IPS-15b (cell line): ENCODE measurements around the gene MALRD1.

Experiments
- H3K27me3 ChIP-seq: one replicate; pipeline ENCODE4 v1.6.1; 2013; ENCODE audit warnings: low read length; ENCODE audit not compliant: control insufficient read depth, insufficient read depth
- H3K36me3 ChIP-seq: one replicate; pipeline ENCODE4 v1.6.1; 2013; ENCODE audit warnings: low read length; ENCODE audit not compliant: control insufficient read depth, insufficient read depth
- H3K4me1 ChIP-seq: one replicate; pipeline ENCODE4 v1.6.1; 2013; ENCODE audit warnings: mild to moderate bottlenecking, low read length; ENCODE audit not compliant: control insufficient read depth, insufficient read depth
- H3K4me3 ChIP-seq: one replicate; pipeline ENCODE4 v1.5.1; 2013; ENCODE audit warnings: low read depth, low read length
- H3K9ac ChIP-seq: one replicate; pipeline ENCODE4 v1.6.1; 2013; ENCODE audit warnings: low read depth, mild to moderate bottlenecking, low read length
- H3K9me3 ChIP-seq: one replicate; pipeline ENCODE4 v1.6.1; 2013; ENCODE audit warnings: mild to moderate bottlenecking, low read length; ENCODE audit not compliant: control insufficient read depth, insufficient read depth

Gene MALRD1

GRCh38 chr10:19659920-19660655 is 611.5 kb downstream of the MALRD1 start:
- H3K9me3 ChIP-seq, result no peaks in the 10 kb centered on the region
- no peaks in the 10 kb centered on the region for H3K36me3 ChIP-seq
- H3K4me3 ChIP-seq, result no peak overlapping the region
- H3K4me1 ChIP-seq, result no peaks in the 10 kb centered on the region
- no peaks in the 10 kb centered on the region for H3K27me3 ChIP-seq
- H3K9ac ChIP-seq, result no peak overlapping the region

GRCh38 chr10:19663344-19663743 is 614.7 kb downstream of the MALRD1 start:
- Histone ChIP-seq H3K9ac (no peak overlapping the region), H3K4me1 (no peaks in the 10 kb centered on the region), H3K4me3 (no peak overlapping the region), H3K9me3 (no peaks in the 10 kb centered on the region), H3K36me3 (no peaks in the 10 kb centered on the region), H3K27me3 (no peaks in the 10 kb centered on the region)

GRCh38 chr10:19668116-19668515 is 619.5 kb downstream of the MALRD1 start:
- Histone ChIP-seq H3K4me1 (no peaks in the 10 kb centered on the region), H3K9ac (no peak overlapping the region), H3K4me3 (no peak overlapping the region), H3K36me3 (no peaks in the 10 kb centered on the region), H3K9me3 (no peaks in the 10 kb centered on the region), H3K27me3 (no peaks in the 10 kb centered on the region)

- Histone ChIP-seq H3K9ac (no peak overlapping the region), H3K4me3 (no peak overlapping the region), H3K27me3 (no peaks in the 10 kb centered on the region), H3K9me3 (no peaks in the 10 kb centered on the region), H3K36me3 (no peaks in the 10 kb centered on the region), H3K4me1 (no peaks in the 10 kb centered on the region)
Observed at GRCh38 chr10:19676063-19676462, 627.5 kb downstream of the MALRD1 start.

GRCh38 chr10:19683356-19683755 is 634.8 kb downstream of the MALRD1 start:
- Histone ChIP-seq H3K4me3 (no peak overlapping the region), H3K9ac (no peak overlapping the region), H3K4me1 (no peaks in the 10 kb centered on the region), H3K36me3 (no peaks in the 10 kb centered on the region), H3K27me3 (no peaks in the 10 kb centered on the region), H3K9me3 (no peaks in the 10 kb centered on the region)

- Histone ChIP-seq H3K4me3 (no peak overlapping the region), H3K9ac (no peak overlapping the region), H3K4me1 (no peaks in the 10 kb centered on the region), H3K36me3 (no peaks in the 10 kb centered on the region), H3K9me3 (no peaks in the 10 kb centered on the region), H3K27me3 (no peaks in the 10 kb centered on the region)
Observed at GRCh38 chr10:19683960-19684359, 635.4 kb downstream of the MALRD1 start.

GRCh38 chr10:19688344-19688743 is 639.7 kb downstream of the MALRD1 start:
- H3K9me3 ChIP-seq, result no peaks in the 10 kb centered on the region
- no peaks in the 10 kb centered on the region for H3K4me1 ChIP-seq
- no peak overlapping the region for H3K9ac ChIP-seq
- H3K27me3 ChIP-seq, result no peaks in the 10 kb centered on the region
- H3K4me3 ChIP-seq, result no peak overlapping the region
- no peaks in the 10 kb centered on the region for H3K36me3 ChIP-seq

GRCh38 chr10:19689231-19689630 is 640.6 kb downstream of the MALRD1 start:
- no peak overlapping the region for H3K9ac ChIP-seq
- no peak overlapping the region for H3K4me3 ChIP-seq
- H3K4me1 ChIP-seq, result no peaks in the 10 kb centered on the region
- H3K36me3 ChIP-seq, result no peaks in the 10 kb centered on the region
- no peaks in the 10 kb centered on the region for H3K27me3 ChIP-seq
- H3K9me3 ChIP-seq, result no peaks in the 10 kb centered on the region

- Histone ChIP-seq H3K9ac (no peak overlapping the region), H3K36me3 (no peaks in the 10 kb centered on the region), H3K4me1 (no peaks in the 10 kb centered on the region), H3K27me3 (no peaks in the 10 kb centered on the region), H3K9me3 (no peaks in the 10 kb centered on the region), H3K4me3 (no peak overlapping the region)
Observed at GRCh38 chr10:19699299-19699698, 650.7 kb downstream of the MALRD1 start.

GRCh38 chr10:19701427-19702052 is 652.9 kb downstream of the MALRD1 start:
- no peak overlapping the region for H3K4me3 ChIP-seq
- H3K36me3 ChIP-seq, result no peaks in the 10 kb centered on the region

GRCh38 chr10:19702215-19702614 is 653.6 kb downstream of the MALRD1 start:
- Histone ChIP-seq H3K9me3 (no peaks in the 10 kb centered on the region), H3K9ac (no peak overlapping the region), H3K27me3 (no peaks in the 10 kb centered on the region), H3K4me3 (no peak overlapping the region), H3K4me1 (no peaks in the 10 kb centered on the region), H3K36me3 (no peaks in the 10 kb centered on the region)

More at GRCh38 chr10:19701427-19702052, 652.9 kb downstream of the MALRD1 start:
- H3K4me1 ChIP-seq, result no peaks in the 10 kb centered on the region
- no peak overlapping the region for H3K9ac ChIP-seq
- no peaks in the 10 kb centered on the region for H3K9me3 ChIP-seq
- no peaks in the 10 kb centered on the region for H3K27me3 ChIP-seq

GRCh38 chr10:19704544-19704943 is 655.9 kb downstream of the MALRD1 start:
- Histone ChIP-seq H3K9ac (no peak overlapping the region), H3K4me3 (no peak overlapping the region), H3K27me3 (no peaks in the 10 kb centered on the region), H3K36me3 (no peaks in the 10 kb centered on the region), H3K9me3 (no peaks in the 10 kb centered on the region), H3K4me1 (no peaks in the 10 kb centered on the region)
